Measurements from ENCODE around the gene CYSRT1.

DNA sequence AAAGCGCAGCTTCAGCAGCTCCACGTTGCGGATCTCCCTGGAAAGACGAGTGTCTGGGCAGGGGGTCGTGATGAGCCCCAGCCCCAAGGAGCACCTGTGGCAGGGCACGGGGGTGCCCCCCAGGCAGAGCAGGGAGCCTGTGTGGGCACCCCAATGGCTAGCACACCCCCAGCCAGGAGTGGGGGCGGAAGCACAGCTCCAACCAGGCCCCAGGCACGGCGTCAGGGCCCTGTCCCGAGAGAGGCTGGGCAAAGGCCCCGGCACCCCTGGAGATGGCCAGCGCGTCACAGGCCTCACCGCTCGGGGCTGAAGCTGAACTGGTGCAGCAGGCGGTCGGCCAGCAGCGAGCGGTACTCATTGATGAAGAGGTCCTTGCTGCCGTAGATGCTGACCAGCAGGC is 44.5 kb upstream of the CYSRT1 start:
- TF ChIP-seq POLR2A (IDR thresholded peaks at IDR 0.05): no peak
- TF ChIP-seq, protein P1, sequence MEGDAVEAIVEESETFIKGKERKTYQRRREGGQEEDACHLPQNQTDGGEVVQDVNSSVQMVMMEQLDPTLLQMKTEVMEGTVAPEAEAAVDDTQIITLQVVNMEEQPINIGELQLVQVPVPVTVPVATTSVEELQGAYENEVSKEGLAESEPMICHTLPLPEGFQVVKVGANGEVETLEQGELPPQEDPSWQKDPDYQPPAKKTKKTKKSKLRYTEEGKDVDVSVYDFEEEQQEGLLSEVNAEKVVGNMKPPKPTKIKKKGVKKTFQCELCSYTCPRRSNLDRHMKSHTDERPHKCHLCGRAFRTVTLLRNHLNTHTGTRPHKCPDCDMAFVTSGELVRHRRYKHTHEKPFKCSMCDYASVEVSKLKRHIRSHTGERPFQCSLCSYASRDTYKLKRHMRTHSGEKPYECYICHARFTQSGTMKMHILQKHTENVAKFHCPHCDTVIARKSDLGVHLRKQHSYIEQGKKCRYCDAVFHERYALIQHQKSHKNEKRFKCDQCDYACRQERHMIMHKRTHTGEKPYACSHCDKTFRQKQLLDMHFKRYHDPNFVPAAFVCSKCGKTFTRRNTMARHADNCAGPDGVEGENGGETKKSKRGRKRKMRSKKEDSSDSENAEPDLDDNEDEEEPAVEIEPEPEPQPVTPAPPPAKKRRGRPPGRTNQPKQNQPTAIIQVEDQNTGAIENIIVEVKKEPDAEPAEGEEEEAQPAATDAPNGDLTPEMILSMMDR (IDR thresholded peaks at IDR 0.05): no peak
